H4 (cell line): Measurements from ENCODE around the gene HIRA. TPM values are rescaled to one million over a fixed set of nuclear protein-coding genes. Genes with fewer than 3 reads are reported as not detected.
A peak's percentile ranks its signal among the peaks of the same experiment; 100 is the strongest.

Experiments
- DNase-seq: peaks from one replicate; pipeline ENCODE4 v3.0.0-alpha.2; 2015; ENCODE audit warnings: low spot score
- total RNA-seq: library from RNA; depleted of rRNA; stranded (reverse); fragments of >200 nt; shearing (Covaris generic); gene quantifications from 2 replicates; pipeline ENCODE4 v1.2.3, GENCODE V29; 2014; rRNA removed

Gene HIRA
- 9.6 and 10.0 TPM in 2 replicates for total RNA-seq

GRCh38 chr22:19431649-19432132, at the start of gene HIRA:
HIRA (minus strand) TSS chr22:19431733; CDS start chr22:19431476, 257 bp downstream.
- peak; percentile 24 for DNase-seq

GRCh38 chr22:19480789-19481188, 49.3 kb upstream of the HIRA start:
- DNase-seq: no peak

- DNase-seq: no peak
Measured at GRCh38 chr22:19480173-19480568, 48.6 kb upstream of the HIRA start.

GRCh38 chr22:19479355-19480172, 48.0 kb upstream of the HIRA start, which contains the start of gene CDC45:
CDC45 (plus strand) TSS chr22:19479920; CDS start chr22:19479969, 49 bp downstream.
- DNase-seq: peak; percentile 95

- peak; percentile 65 for DNase-seq
Measured at GRCh38 chr22:19478901-19479354, 47.4 kb upstream of the HIRA start, which contains the start of gene UFD1. UFD1 (minus strand) TSS chr22:19479193; CDS start chr22:19479085, 108 bp downstream.

- DNase-seq: no peak
Measured at GRCh38 chr22:19478045-19478900, 46.7 kb upstream of the HIRA start.

- DNase-seq: no peak
Measured at GRCh38 chr22:19477321-19478044, 46.0 kb upstream of the HIRA start.

GRCh38 chr22:19476023-19476422, 44.5 kb upstream of the HIRA start:
- DNase-seq: no peak

GRCh38 chr22:19473578-19473977, 42.0 kb upstream of the HIRA start:
- DNase-seq: no peak

- no peak for DNase-seq
Measured at GRCh38 chr22:19472233-19472632, 40.7 kb upstream of the HIRA start.

- DNase-seq: no peak
Measured at GRCh38 chr22:19471572-19471971, 40.0 kb upstream of the HIRA start.

GRCh38 chr22:19470010-19470409, 38.5 kb upstream of the HIRA start:
- DNase-seq: no peak

GRCh38 chr22:19469421-19469820, 37.9 kb upstream of the HIRA start:
- DNase-seq: no peak

GRCh38 chr22:19467912-19468311, 36.4 kb upstream of the HIRA start:
- DNase-seq: no peak

GRCh38 chr22:19466848-19467752, 35.6 kb upstream of the HIRA start:
- DNase-seq: no peak

GRCh38 chr22:19466126-19466716, 34.7 kb upstream of the HIRA start:
- no peak for DNase-seq

- no peak for DNase-seq
Measured at GRCh38 chr22:19464975-19465374, 33.4 kb upstream of the HIRA start.

GRCh38 chr22:19464546-19464945, 33.0 kb upstream of the HIRA start:
- no peak for DNase-seq

- DNase-seq: peak; percentile 14
Measured at GRCh38 chr22:19463491-19464469, 32.2 kb upstream of the HIRA start.
